GM19193 (cell line): Measurements from ENCODE around the gene LRRC2.

Experiments used
- POLR2A ChIP-seq: IDR thresholded peaks from 4 replicates; pipeline ENCODE4 v1.6.1; 2011; ENCODE audit not compliant: insufficient read depth, insufficient read length; ENCODE audit errors: extremely low read depth

The LRRC2 gene

DNA sequence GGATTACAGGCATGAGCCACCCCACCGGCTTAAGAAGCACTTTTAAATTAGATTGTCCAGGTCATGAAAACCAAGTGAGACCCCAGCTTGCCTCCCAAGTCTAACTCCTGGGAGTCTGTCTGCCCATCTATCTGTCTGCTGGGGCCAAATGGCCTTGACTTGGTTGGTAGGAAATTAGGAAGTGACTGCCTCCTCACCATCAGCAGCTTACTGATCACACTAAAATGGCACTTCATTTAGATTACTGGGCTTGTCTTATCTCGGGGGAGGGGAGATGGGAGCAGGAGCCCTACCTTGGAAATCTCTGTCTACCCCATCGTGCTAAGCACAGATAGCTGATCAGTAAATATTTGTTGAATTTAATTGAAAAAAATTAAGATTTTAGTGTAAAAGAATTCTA, 5.6 kb upstream of the LRRC2 start:
- TF ChIP-seq POLR2A: no peak

DNA sequence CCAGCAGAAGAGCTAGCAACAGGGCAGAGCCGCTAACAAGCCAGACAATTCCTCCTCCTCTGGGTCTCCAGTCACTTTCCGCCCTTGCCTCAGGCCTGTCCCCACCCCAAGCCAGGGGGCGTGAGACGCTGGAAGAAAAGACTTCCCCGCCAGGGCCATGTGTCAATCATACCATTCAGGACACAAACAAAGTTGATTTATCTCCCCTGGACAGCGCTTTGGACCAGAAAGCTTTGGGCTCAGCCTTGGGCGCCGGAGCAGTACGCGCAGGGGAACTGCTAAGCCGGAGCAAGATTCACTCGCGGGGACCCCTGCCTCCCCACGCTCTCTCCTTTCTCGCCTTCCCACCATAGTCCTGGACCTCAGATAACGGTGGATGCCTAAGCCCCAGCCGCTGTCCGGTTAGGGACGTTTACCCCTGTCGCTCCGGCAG, 479 bp downstream of the LRRC2 start:
- TF ChIP-seq POLR2A: no peak

DNA sequence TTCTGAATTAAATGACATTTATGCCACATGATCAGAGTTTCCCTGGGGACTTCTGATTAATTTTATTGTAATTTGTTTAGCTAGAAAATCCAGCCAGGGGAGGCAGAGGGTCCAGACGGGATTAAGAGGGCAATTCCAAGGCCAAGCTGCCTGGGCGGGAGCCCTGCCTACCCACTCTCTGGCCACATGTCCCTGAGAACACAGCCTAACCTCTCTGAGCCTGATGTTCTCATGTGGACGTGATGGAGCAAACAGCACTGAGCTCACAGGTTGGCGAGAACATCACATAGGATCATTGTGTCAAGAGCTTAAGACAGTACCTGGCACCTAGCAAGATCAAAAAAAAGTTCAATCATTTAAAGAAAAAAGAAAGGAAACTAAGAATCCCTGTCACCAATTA, 1.0 kb downstream of the LRRC2 start:
- TF ChIP-seq POLR2A: no peak

DNA sequence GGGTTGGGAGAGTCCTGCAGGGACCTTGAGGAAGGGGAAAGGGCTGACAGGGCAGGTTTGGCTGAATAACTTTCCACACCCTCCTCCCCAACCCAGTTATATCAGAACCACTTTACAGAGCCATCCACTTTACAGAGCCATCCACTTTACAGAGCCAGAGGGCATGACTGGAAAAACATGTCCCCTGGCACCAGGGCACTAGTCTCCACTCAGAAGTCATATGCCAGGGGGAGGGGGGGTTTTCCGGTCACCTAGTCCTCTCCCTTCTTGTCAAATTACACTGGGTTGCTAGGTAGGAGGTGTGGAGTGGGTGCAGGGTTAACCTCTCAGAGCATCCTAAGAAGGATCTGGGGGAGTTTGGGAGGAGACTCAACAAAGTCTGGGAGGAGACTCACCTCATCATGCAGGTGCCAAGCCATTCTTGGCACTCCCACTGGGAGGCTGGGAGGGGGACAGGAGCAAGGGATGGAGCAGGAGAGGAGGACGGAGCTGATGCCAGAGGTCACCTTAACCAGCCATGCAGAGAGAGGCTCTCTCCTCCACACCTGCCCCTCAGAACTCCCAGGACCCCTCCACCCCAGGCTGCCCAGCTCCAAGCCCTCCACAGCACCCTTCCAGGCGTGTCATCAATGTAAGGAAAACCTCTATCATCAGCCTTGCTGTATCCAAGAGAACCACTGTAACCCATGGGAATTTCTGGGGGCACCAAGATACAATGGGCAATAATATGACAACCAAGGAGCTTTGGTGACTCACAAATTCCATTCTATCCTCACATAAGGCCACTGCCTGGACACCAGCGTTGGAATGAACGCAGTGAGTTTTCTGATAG, 1.7 kb downstream of the LRRC2 start:
- TF ChIP-seq POLR2A: no peak

GRCh38 chr3:46561951-46562350, 4.2 kb downstream of the LRRC2 start:
- no peak for TF ChIP-seq POLR2A

DNA sequence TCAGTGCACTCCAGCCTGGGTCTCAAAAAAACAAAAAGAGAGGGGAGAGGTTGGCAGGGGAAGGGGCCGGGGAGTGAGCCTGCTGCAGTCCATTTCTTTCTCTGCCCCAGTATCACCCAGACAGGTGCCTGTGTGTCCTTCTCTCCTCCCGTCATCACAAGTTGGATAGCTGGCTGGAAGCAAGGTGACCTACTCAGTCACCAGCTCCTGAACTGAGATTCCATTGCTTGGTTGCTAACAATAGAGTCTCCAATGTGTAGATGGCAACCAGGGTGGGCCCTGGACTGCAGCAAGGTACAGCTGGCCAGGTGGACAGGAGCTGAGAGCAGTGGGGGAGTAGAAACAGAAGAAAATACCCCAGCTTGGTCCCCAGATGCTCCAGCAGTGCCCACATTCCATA, 4.6 kb downstream of the LRRC2 start:
- TF ChIP-seq POLR2A: no peak

GRCh38 chr3:46559091-46559704, 6.9 kb downstream of the LRRC2 start:
- TF ChIP-seq POLR2A: no peak

DNA sequence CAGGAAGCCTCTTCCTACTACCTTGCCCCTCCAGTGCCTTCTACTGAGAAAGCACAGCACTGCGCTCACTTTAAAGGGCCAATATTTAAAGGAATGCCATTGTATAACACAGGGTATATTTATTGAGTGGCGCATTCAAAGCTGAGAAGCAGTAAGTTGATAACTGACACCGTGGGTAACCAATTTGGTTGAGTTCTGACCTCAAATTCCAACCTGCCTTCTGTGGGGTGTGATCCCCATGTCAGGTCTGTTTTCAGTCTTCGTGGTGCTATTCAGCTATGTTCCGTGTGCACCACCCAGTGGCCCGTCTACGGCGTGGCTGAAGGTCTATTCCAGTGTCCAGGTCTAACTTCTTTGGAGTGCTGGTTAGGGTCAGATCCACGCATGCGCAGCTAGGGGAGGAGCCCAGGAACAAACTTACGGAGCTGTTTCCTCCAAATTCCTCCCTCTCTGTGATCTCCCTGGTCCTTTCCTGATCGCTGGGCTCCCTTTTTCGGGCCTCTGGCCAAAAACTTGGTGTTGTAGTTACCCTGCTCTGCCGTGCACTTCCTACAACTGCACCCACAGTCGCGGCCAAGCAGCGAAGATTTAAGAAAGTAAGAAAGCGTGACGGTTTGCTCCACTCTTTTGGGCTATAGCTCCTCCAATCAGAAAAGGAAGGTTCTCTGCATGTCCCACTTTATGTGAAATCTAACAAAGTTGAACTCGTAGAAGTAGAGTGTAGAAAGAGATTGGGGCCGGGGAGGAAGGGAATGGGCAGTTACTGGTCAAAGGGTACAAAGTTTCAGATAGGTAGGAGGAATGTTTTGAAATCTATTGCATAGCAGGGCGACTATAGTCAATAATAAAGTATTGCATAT, 7.7 kb downstream of the LRRC2 start:
- peak; percentile 36 for TF ChIP-seq POLR2A

- no peak for TF ChIP-seq POLR2A
Measured at GRCh38 chr3:46557814-46558183, 8.3 kb downstream of the LRRC2 start.

GRCh38 chr3:46553154-46553553, 12.9 kb downstream of the LRRC2 start:
- TF ChIP-seq POLR2A: no peak

DNA sequence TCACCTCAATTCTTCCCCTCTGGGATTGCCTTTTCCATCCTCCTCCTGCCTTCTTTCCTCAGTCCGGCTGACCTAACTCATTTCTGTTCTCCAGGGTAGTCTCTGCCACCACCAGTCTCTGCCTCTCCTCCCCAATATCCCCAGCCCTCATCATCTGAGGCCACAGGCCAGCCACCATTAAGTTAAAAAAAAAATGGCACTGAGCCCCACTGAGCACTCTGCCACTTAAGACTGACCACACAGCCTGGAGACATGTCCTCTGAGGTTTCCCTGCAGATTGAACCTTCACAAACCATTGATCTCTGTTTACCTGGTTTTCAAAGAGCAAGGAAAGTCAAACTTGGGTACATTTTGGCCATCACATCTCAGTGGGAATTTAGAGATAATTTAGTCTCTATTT, 13.6 kb downstream of the LRRC2 start:
- TF ChIP-seq POLR2A: no peak

- TF ChIP-seq POLR2A: no peak
Measured at GRCh38 chr3:46551615-46552014, 14.5 kb downstream of the LRRC2 start.

DNA sequence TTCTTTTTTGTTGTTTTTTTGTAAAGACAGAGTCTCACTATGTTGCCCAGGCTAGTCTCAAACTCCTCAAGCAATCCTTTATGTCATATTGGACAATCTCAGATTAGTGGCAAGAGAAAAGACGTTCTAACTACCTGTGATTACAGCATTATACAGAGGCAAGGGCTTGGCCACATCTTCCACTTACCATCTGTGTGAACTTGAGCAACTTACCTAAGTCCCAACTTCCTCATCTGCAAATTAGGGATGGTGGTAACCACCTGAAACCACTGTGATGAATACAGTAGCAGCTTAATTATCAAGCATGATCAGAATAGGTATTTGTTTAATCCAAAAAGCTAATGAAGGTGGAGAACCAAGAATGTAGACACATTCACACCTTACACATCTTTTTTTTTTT, 16.1 kb downstream of the LRRC2 start:
- TF ChIP-seq POLR2A: no peak

DNA sequence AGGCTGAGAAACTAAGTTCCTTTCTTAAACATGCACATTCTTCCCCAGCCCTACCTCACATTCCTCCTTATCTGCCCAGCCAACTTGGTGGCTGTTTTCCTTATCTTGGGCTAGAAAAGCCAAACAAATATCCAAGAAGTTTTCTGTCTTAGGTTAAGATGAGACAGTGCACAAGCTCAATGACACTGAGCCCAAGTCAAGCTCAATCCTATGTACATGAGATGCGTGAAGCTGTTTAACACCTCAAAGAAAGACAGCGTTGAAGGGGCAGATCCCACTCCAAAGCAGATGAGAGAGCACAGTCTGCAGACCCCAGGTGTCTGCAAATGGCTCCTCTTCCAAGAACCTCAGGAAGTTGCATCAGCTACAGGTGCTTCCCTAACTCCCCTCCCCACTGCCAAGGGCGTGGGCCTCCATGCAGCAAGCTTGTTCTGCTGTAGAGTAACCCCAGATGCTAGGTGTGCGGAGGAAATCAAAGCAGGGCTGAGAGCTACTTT, 16.6 kb downstream of the LRRC2 start:
- no peak for TF ChIP-seq POLR2A

- no peak for TF ChIP-seq POLR2A
Measured at GRCh38 chr3:46546896-46547440, 19.1 kb downstream of the LRRC2 start.
